ENCODE results near the gene NABP1. TPM values are rescaled to one million over a fixed set of nuclear protein-coding genes. Genes with fewer than 3 reads are reported as not detected.

NABP1 gene
- total RNA-seq, 1 experiment from 2014 or later: 46.5 TPM

DNA sequence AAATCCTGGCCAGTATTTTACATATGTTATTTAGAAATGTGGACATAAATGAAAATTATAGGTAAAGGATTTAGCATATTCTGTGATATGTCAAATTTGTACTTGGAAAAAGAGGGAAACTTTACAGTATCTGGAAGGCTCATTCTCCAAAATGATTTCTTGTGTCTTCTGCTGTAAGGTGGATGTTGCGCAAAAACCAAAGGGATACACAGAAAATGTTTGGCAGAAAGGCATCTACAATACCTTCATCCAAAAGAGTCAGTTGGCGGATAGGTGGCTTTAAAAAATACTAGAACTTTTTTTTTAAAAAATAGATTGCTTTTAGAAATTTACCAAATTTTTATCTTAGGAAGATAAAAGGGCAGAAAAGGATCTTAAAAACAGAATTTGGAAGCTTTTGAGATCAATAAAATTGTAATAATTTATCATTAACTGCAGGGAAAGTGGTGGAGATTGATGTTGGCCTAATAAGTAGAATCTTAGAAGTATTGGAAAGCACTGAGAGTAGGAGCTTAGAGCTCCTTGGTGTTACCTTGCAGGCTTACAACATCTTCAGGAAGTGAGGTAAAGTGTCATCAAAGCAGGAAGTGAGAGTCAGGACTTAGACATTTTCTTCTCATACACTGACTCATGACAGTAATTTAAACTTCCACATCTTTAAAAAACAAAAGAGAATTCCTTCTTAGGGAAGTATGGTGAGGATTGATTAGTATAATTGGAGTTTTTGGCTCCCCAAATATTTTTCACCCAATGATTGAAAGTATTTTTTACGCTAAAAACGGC lies 2.1 kb downstream of the NABP1 start:
- DNase-seq: peak in 1 of 2 experiments; percentile 86
- intact Hi-C loops (cut with micrococcal nuclease; ENCODE audit: unreplicated experiment): no loop called here
- H4K20me1 ChIP-seq (ENCODE audit: insufficient read depth): no peaks in the 10 kb centered on the region
- peaks cover 54% of the 10 kb centered on the region for H3K4me1 ChIP-seq (replicated peaks; ENCODE audit: insufficient read depth)
- BruUV-seq (replicated peaks): TSS peak; percentile 35
- peaks cover 40% of the 10 kb centered on the region for H3K36me3 ChIP-seq (ENCODE audit: low read depth)
- TF ChIP-seq CTCF (conservative IDR thresholded peaks at IDR 0.05): no peak
- ChIA-PET CTCF (no interaction called here), POLR2A (ENCODE audit: unreplicated experiment) (interaction anchor here (0.6 to 1.5 kb wide), 8 partner anchors 9 to 877 kb away, joined by 3 to 9 read pairs (median 4); partner anchors contain the start of gene CAVIN2)
- peak overlapping the region; percentile 98 for H3K27ac ChIP-seq
- H3K79me2 ChIP-seq (ENCODE audit: low read depth): peaks cover 54% of the 10 kb centered on the region
- peak overlapping the region; percentile 96 for H3K4me2 ChIP-seq
- no peaks in the 10 kb centered on the region for H3K27me3 ChIP-seq (ENCODE audit: insufficient read depth, low read depth)
- no peak overlapping the region for H2AFZ ChIP-seq
- no peaks in the 10 kb centered on the region for H3K9me3 ChIP-seq (ENCODE audit: insufficient read depth, low read depth)
- peak overlapping the region; percentile 75 for H3K4me3 ChIP-seq
- H3F3A ChIP-seq (ENCODE audit: insufficient read depth, low read depth): peaks cover 43% of the 10 kb centered on the region
- no peaks in the 10 kb centered on the region for H3K9me2 ChIP-seq (ENCODE audit: insufficient read depth)

GRCh38 chr2:191680639-191681038 lies 2.7 kb downstream of the NABP1 start:
- H2AFZ ChIP-seq: no peak overlapping the region
- peaks cover 60% of the 10 kb centered on the region for H3K4me1 ChIP-seq (replicated peaks; ENCODE audit: insufficient read depth)
- ChIA-PET POLR2A (ENCODE audit: unreplicated experiment) (interaction anchor here (0.7 to 1.5 kb wide), 6 partner anchors 9 to 876 kb away, joined by 3 to 9 read pairs (median 4); partner anchors contain the start of gene CAVIN2), CTCF (no interaction called here)
- intact Hi-C loops (cut with micrococcal nuclease; ENCODE audit: unreplicated experiment): no loop called here
- peak overlapping the region; percentile 96 for H3K4me2 ChIP-seq
- no peaks in the 10 kb centered on the region for H3K9me2 ChIP-seq (ENCODE audit: insufficient read depth)
- no TSS peak for BruUV-seq (replicated peaks)
- H4K20me1 ChIP-seq (ENCODE audit: insufficient read depth): no peaks in the 10 kb centered on the region
- H3K36me3 ChIP-seq (ENCODE audit: low read depth): peaks cover 47% of the 10 kb centered on the region
- H3K9me3 ChIP-seq (ENCODE audit: insufficient read depth, low read depth): no peaks in the 10 kb centered on the region
- H3K27me3 ChIP-seq (ENCODE audit: insufficient read depth, low read depth): no peaks in the 10 kb centered on the region
- peak overlapping the region; percentile 98 for H3K27ac ChIP-seq
- DNase-seq: no peak
- TF ChIP-seq CTCF (conservative IDR thresholded peaks at IDR 0.05) (no peak), EZH2 (IDR thresholded peaks at IDR 0.05; ENCODE audit: low read depth) (no peak)
- H3K4me3 ChIP-seq: peak overlapping the region; percentile 75
- peaks cover 49% of the 10 kb centered on the region for H3F3A ChIP-seq (ENCODE audit: insufficient read depth, low read depth)
- peaks cover 54% of the 10 kb centered on the region for H3K79me2 ChIP-seq (ENCODE audit: low read depth)

DNA sequence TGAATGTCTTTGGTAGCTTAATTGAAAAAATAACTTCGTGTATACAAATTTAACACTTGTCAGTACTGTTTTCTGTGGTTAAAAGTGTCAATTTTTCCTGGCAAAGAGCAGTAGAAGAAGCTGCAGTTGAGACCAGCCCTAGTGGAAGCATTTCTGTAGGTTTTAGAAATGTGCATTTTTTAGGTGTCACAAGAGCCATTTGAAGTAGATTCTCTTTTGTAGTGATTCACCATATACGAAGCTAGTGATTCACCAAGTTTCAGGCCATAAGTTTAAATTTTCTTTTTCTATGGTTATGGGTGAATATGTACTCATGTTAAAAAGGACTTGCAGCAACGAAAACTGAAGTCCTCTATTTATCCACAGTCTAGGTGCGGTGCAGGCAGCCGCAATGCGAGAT lies 4.2 kb downstream of the NABP1 start:
- H3F3A ChIP-seq (ENCODE audit: insufficient read depth, low read depth): peaks cover 64% of the 10 kb centered on the region
- H3K27ac ChIP-seq: peak overlapping the region; percentile 98
- peak overlapping the region; percentile 45; the same call in 1 of the 2 replicates for H3K4me3 ChIP-seq
- H3K79me2 ChIP-seq (ENCODE audit: low read depth): peaks cover 54% of the 10 kb centered on the region
- H3K9me3 ChIP-seq (ENCODE audit: insufficient read depth, low read depth): no peaks in the 10 kb centered on the region
- peaks cover 60% of the 10 kb centered on the region for H3K36me3 ChIP-seq (ENCODE audit: low read depth)
- no peaks in the 10 kb centered on the region for H4K20me1 ChIP-seq (ENCODE audit: insufficient read depth)
- H2AFZ ChIP-seq: no peak overlapping the region
- BruUV-seq (replicated peaks): no TSS peak
- DNase-seq: no peak
- H3K9me2 ChIP-seq (ENCODE audit: insufficient read depth): no peaks in the 10 kb centered on the region
- CTCF ChIA-PET: no interaction called here
- H3K27me3 ChIP-seq (ENCODE audit: insufficient read depth, low read depth): no peaks in the 10 kb centered on the region
- intact Hi-C loops (cut with micrococcal nuclease; ENCODE audit: unreplicated experiment): no loop called here
- H3K4me2 ChIP-seq: peak overlapping the region; percentile 96
- POLR2A ChIA-PET (ENCODE audit: unreplicated experiment): no interaction called here
- TF ChIP-seq EZH2 (IDR thresholded peaks at IDR 0.05; ENCODE audit: low read depth) (no peak), CTCF (conservative IDR thresholded peaks at IDR 0.05) (no peak)
- H3K4me1 ChIP-seq (replicated peaks; ENCODE audit: insufficient read depth): peaks cover 68% of the 10 kb centered on the region
